ENCODE data around the gene CDH2.

GRCh38 chr18:28039078-28039477 lies 137.9 kb downstream of the CDH2 start:
- TF ChIP-seq EZH2 (IDR thresholded peaks at IDR 0.05; ENCODE audit: low read depth, unreplicated experiment) = no peak
- TF ChIP-seq CTCF (conservative IDR thresholded peaks at IDR 0.05; ENCODE audit: low read depth in 2 of 2) = no peak
- no peak for TF ChIP-seq EZH2phosphoT487 (IDR thresholded peaks at IDR 0.05; ENCODE audit: unreplicated experiment)
- no peak for TF ChIP-seq REST (IDR thresholded peaks at IDR 0.05; ENCODE audit: unreplicated experiment)
- no peak for TF ChIP-seq STAT1 (IDR thresholded peaks at IDR 0.05; ENCODE audit: unreplicated experiment)
- no peak for TF ChIP-seq CREB1 (CRISPR knock-in tag; IDR thresholded peaks at IDR 0.05; ENCODE audit: low read depth)
- TF ChIP-seq NANOG (IDR thresholded peaks at IDR 0.05; ENCODE audit: borderline replicate concordance) = no peak
